ENCODE measurements around the gene NACA.

NACA gene

DNA sequence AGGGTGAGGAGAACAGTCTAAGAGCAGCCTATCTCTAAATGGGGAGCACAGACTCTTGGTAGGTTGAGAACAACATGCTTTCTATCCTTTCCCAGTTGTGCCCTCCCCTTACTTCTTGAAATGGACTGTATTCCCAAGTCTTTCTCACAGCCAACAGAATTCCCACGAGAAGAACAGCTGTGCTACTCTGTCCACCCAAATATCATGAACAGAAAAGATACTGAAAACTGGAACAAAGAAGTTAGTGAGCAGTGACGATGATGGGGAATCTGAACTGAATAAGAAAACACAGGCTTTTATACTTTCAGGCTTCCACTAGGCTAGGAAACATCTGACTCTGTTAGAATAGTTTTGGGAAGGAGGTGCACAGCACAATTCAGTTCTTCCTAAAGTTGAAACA lies 3.4 kb downstream of the NACA start:
- DNase-seq (ENCODE audit: low read depth, low spot score) = no peak
- peak overlapping the region; percentile 67 for H3K27ac ChIP-seq
- H3K36me3 ChIP-seq (ENCODE audit: insufficient read depth, low read length) = peaks cover 71% of the 10 kb centered on the region
- H3K9ac ChIP-seq (ENCODE audit: insufficient read length) = peak overlapping the region; percentile 60
- no peaks in the 10 kb centered on the region for H3K9me3 ChIP-seq (ENCODE audit: low read depth, low read length)
- H3K4me3 ChIP-seq = peak overlapping the region; percentile 87
- TF ChIP-seq EZH2 (IDR thresholded peaks at IDR 0.05) (no peak), POLR2AphosphoS5 (IDR thresholded peaks at IDR 0.05; ENCODE audit: borderline replicate concordance, low read depth, low read length) (no peak; the same call in 1 of the 2 replicates), FOXP2 (optimal IDR thresholded peaks at IDR 0.05; ENCODE audit: control extremely low read depth, extremely low read length, insufficient read depth) (no peak)

DNA sequence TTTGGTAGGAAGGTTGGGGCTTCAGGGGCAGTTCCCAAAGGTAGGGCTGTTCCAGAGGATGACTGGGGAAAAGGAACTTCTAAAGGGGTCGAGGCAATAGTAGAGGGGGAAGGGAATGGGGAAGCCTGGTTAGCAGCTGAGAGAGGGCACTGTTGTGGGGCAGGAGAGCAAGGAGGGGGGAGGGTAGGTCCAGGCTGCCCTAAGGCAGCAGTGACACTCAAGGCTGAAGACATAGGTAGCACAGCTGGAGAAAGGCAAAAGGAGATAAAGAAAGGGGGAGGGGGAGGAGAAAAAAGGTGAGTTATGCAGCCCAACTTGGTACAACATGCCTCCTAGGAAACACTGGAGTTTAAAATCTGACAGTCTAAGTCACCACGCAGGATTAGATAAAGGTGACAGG lies 3.9 kb downstream of the NACA start:
- H3K4me3 ChIP-seq = peak overlapping the region; percentile 87
- H3K9ac ChIP-seq (ENCODE audit: insufficient read length) = no peak overlapping the region
- H3K9me3 ChIP-seq (ENCODE audit: low read depth, low read length) = no peaks in the 10 kb centered on the region
- H3K36me3 ChIP-seq (ENCODE audit: insufficient read depth, low read length) = peaks cover 76% of the 10 kb centered on the region
- H3K27ac ChIP-seq = peak overlapping the region; percentile 67
- no peak for DNase-seq (ENCODE audit: low read depth, low spot score)
- TF ChIP-seq FOXP2 (optimal IDR thresholded peaks at IDR 0.05; ENCODE audit: control extremely low read depth, extremely low read length, insufficient read depth) (no peak), POLR2AphosphoS5 (IDR thresholded peaks at IDR 0.05; ENCODE audit: borderline replicate concordance, low read depth, low read length) (peak; percentile 15; the same call in 1 of the 2 replicates)

DNA sequence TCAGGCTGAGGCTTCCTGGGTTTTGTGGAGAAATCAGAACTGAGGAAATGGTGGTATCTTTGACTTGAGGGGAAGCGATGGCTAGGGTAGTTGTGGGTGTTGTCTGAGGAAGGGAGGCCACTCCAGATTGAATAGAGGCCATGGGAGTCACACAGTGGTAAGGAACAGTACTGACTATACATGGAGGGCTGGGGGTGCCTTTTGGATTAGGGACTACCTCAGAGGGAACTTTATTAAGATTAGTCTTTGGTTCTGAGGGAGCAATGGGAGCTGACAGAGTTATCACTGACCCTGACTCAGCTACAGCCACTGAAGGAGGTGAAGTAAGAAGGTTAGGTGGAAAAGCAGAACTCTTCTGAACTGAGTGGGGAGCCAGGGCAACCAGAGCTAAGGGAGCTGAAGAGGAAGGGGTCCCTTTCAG lies 4.4 kb downstream of the NACA start:
- H3K36me3 ChIP-seq (ENCODE audit: insufficient read depth, low read length) = peaks cover 81% of the 10 kb centered on the region
- peak overlapping the region; percentile 67 for H3K27ac ChIP-seq
- no peaks in the 10 kb centered on the region for H3K9me3 ChIP-seq (ENCODE audit: low read depth, low read length)
- TF ChIP-seq EZH2 (IDR thresholded peaks at IDR 0.05) (no peak), FOXP2 (optimal IDR thresholded peaks at IDR 0.05; ENCODE audit: control extremely low read depth, extremely low read length, insufficient read depth) (no peak), POLR2AphosphoS5 (IDR thresholded peaks at IDR 0.05; ENCODE audit: borderline replicate concordance, low read depth, low read length) (no peak)
- H3K9ac ChIP-seq (ENCODE audit: insufficient read length) = no peak overlapping the region
- no peak for DNase-seq (ENCODE audit: low read depth, low spot score)
- peak overlapping the region; percentile 12; the same call in 1 of the 2 replicates for H3K4me3 ChIP-seq

- TF ChIP-seq POLR2AphosphoS5 (IDR thresholded peaks at IDR 0.05; ENCODE audit: borderline replicate concordance, low read depth, low read length) (no peak), EZH2 (IDR thresholded peaks at IDR 0.05) (no peak), FOXP2 (optimal IDR thresholded peaks at IDR 0.05; ENCODE audit: control extremely low read depth, extremely low read length, insufficient read depth) (no peak)
- peak overlapping the region; percentile 67 for H3K27ac ChIP-seq
- no peak overlapping the region for H3K9ac ChIP-seq (ENCODE audit: insufficient read length)
Measured at GRCh38 chr12:56719056-56719455, 6.0 kb downstream of the NACA start.

DNA sequence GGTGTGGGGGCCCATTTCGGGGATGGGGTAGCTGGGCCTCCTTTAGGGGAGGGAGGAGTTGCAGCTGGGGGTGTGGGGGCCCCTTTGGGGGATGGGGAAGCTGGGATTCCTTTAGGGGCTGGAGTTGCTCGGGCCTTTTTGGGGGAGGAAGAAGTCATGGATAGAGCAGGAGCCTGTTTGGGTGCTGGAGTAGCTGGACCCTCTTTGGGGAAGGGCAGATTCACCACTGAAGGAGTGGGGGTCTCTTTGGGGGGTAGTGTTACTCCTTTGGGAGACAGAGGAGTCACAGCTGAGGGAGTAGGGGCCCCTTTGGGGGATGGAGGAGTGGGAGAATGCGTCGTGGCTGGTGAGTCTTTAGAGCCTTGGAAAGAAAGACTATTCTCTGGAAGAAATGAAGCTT lies 6.5 kb downstream of the NACA start:
- Histone ChIP-seq H3K4me3 (peak overlapping the region; percentile 29), H3K9me3 (ENCODE audit: low read depth, low read length) (no peaks in the 10 kb centered on the region), H3K9ac (ENCODE audit: insufficient read length) (no peak overlapping the region), H3K36me3 (ENCODE audit: insufficient read depth, low read length) (peaks cover 90% of the 10 kb centered on the region), H3K27ac (peak overlapping the region; percentile 67)
- TF ChIP-seq EZH2 (IDR thresholded peaks at IDR 0.05) (no peak), FOXP2 (optimal IDR thresholded peaks at IDR 0.05; ENCODE audit: control extremely low read depth, extremely low read length, insufficient read depth) (no peak), POLR2AphosphoS5 (IDR thresholded peaks at IDR 0.05; ENCODE audit: borderline replicate concordance, low read depth, low read length) (no peak)
- no peak for DNase-seq (ENCODE audit: low read depth, low spot score)

More at GRCh38 chr12:56719056-56719455, 6.0 kb downstream of the NACA start:
- Histone ChIP-seq H3K36me3 (ENCODE audit: insufficient read depth, low read length) (peaks cover 90% of the 10 kb centered on the region), H3K4me3 (peak overlapping the region; percentile 29), H3K9me3 (ENCODE audit: low read depth, low read length) (no peaks in the 10 kb centered on the region)
- no peak for DNase-seq (ENCODE audit: low read depth, low spot score)

- H3K36me3 ChIP-seq (ENCODE audit: insufficient read depth, low read length) = peaks cover 90% of the 10 kb centered on the region
- no peaks in the 10 kb centered on the region for H3K9me3 ChIP-seq (ENCODE audit: low read depth, low read length)
- TF ChIP-seq POLR2AphosphoS5 (IDR thresholded peaks at IDR 0.05; ENCODE audit: borderline replicate concordance, low read depth, low read length) = peak; percentile 9; the same call in 1 of the 2 replicates
- no peak for TF ChIP-seq FOXP2 (optimal IDR thresholded peaks at IDR 0.05; ENCODE audit: control extremely low read depth, extremely low read length, insufficient read depth)
- no peak overlapping the region for H3K9ac ChIP-seq (ENCODE audit: insufficient read length)
- DNase-seq (ENCODE audit: low read depth, low spot score) = no peak
- peak overlapping the region; percentile 67 for H3K27ac ChIP-seq
- peak overlapping the region; percentile 29 for H3K4me3 ChIP-seq
Measured at GRCh38 chr12:56718149-56718548, 7.0 kb downstream of the NACA start.

- Histone ChIP-seq H3K36me3 (ENCODE audit: insufficient read depth, low read length) (peaks cover 90% of the 10 kb centered on the region), H3K4me3 (no peak overlapping the region), H3K9me3 (ENCODE audit: low read depth, low read length) (no peaks in the 10 kb centered on the region), H3K27ac (peak overlapping the region; percentile 81), H3K9ac (ENCODE audit: insufficient read length) (no peak overlapping the region)
- no peak for TF ChIP-seq EZH2 (IDR thresholded peaks at IDR 0.05)
- no peak for TF ChIP-seq POLR2AphosphoS5 (IDR thresholded peaks at IDR 0.05; ENCODE audit: borderline replicate concordance, low read depth, low read length)
- TF ChIP-seq FOXP2 (optimal IDR thresholded peaks at IDR 0.05; ENCODE audit: control extremely low read depth, extremely low read length, insufficient read depth) = no peak
- DNase-seq (ENCODE audit: low read depth, low spot score) = no peak
Measured at GRCh38 chr12:56716933-56717880, 7.9 kb downstream of the NACA start.

DNA sequence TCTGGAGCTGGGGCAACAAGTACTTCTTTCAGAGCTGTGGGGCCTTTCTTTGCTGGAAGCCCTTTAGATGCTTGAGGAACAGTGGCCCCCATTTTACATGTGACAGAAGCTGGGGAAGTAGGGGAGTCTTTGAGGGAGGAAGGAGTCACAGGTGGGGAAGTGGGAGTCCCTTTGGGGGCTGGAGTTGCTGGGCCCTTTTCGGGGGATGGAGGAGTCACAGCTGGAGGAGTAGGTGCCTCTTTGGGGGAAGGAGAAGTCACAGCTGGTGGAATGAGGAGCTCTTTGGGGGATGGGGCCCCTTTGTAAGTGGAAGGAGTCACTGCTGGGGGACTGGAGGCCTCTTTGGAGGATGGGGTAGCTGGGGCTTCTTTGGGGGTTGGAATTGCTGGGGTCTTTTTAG lies 8.6 kb downstream of the NACA start:
- Histone ChIP-seq H3K36me3 (ENCODE audit: insufficient read depth, low read length) (peaks cover 90% of the 10 kb centered on the region), H3K27ac (peak overlapping the region; percentile 81), H3K9ac (ENCODE audit: insufficient read length) (no peak overlapping the region), H3K9me3 (ENCODE audit: low read depth, low read length) (no peaks in the 10 kb centered on the region), H3K4me3 (no peak overlapping the region)
- no peak for TF ChIP-seq FOXP2 (optimal IDR thresholded peaks at IDR 0.05; ENCODE audit: control extremely low read depth, extremely low read length, insufficient read depth)
- TF ChIP-seq EZH2 (IDR thresholded peaks at IDR 0.05) = no peak
- no peak for TF ChIP-seq POLR2AphosphoS5 (IDR thresholded peaks at IDR 0.05; ENCODE audit: borderline replicate concordance, low read depth, low read length)
- DNase-seq (ENCODE audit: low read depth, low spot score) = no peak
